Spleen (tissue), 11 donors: ENCODE data around the gene CALCR. TPM values are rescaled to one million over a fixed set of nuclear protein-coding genes. Genes with fewer than 3 reads are reported as not detected.

ENCODE experiments used
- DNase-seq: peaks from one replicate; pipeline ENCODE4 v3.0.0-alpha.2; 2020
- H3K27ac ChIP-seq, 8 donors: fragments of 200-600 bp; sonication (generic) in 7 of 8; 1 replicate in 4 of 8; 2 replicates in 4 of 8; pipeline versions ENCODE4 v1.5.0 to v1.8.0; 2016 to 2021; ENCODE audit warnings: inconsistent platforms in 4 of 8, mild to moderate bottlenecking in 4 of 8, moderate library complexity in 1 of 8
- H3K27me3 ChIP-seq, 7 donors: fragments of 200-600 bp; sonication (generic) in 6 of 7; replicated peaks in 1 of 7; 1 replicate in 4 of 7; 2 replicates in 3 of 7; pipeline versions ENCODE4 v1.5.0 to v1.8.0; 2016 to 2021; ENCODE audit warnings: inconsistent platforms in 3 of 7, mild to moderate bottlenecking in 1 of 7
- H3K36me3 ChIP-seq, 6 donors: fragments of 200-600 bp; sonication (generic) in 5 of 6; 1 replicate in 4 of 6; 2 replicates in 2 of 6; pipeline versions ENCODE4 v1.5.0 to v1.8.0; 2016 to 2021; ENCODE audit warnings: inconsistent platforms in 2 of 6
- H3K4me1 ChIP-seq, 6 donors: fragments of 200-600 bp; sonication (generic) in 5 of 6; 1 replicate in 3 of 6; 2 replicates in 3 of 6; pipeline versions ENCODE4 v1.5.0 to v1.8.0; 2016 to 2021; ENCODE audit warnings: inconsistent platforms in 3 of 6
- H3K4me3 ChIP-seq, 8 donors: fragments of 200-600 bp; sonication (generic) in 7 of 8; 1 replicate in 4 of 8; 2 replicates in 4 of 8; pipeline versions ENCODE4 v1.5.0 to v1.8.0; 2016 to 2021; ENCODE audit warnings: inconsistent platforms in 4 of 8, mild to moderate bottlenecking in 4 of 8, moderate library complexity in 2 of 8
- H3K9me3 ChIP-seq, 8 donors: fragments of 200-600 bp; sonication (generic) in 7 of 8; 1 replicate in 4 of 8; 2 replicates in 4 of 8; pipeline versions ENCODE4 v1.5.0 to v1.8.0; 2016 to 2021; ENCODE audit warnings: inconsistent platforms in 4 of 8
- POLR2A ChIP-seq, 3 donors: fragments of 450-650 bp; IDR thresholded peaks; one replicate each; pipeline ENCODE4 v1.5.1; 2017; ENCODE audit warnings: antibody characterized with exemption in 3 of 3, mild to moderate bottlenecking in 1 of 3
- POLR2AphosphoS5 ChIP-seq, 3 donors: sonication (generic); formaldehyde crosslinking; IDR thresholded peaks; one replicate each; pipeline ENCODE4 v1.5.1; 2017; ENCODE audit warnings: antibody characterized with exemption in 3 of 3
- WGBS, 5 donors: extraction: QIAGEN DNeasy Blood & Tissue Kit in 3 of 5; methylation state at CpG; one replicate each; pipeline versions ENCODE4 v1.1.5 to v1.1.7; 2013 to 2018; 5-methylcytosine and 5-hydroxymethylcytosine counted together
- intact Hi-C: fragments of 100-400 bp; cut with DNase I; formaldehyde crosslinking; loops from one replicate; pipeline ENCODE4 v1.15.0; 2023; ENCODE audit warnings: low total_unique reads
- polyA plus RNA-seq, 3 donors: library from polyadenylated mRNA; stranded (reverse); fragments of 200-250 nt; gene quantifications; one replicate each; pipeline ENCODE4 v1.2.1, GENCODE V29; 2013
- total RNA-seq, 7 donors: library from RNA; depleted of rRNA in 3 of 7; stranded (reverse); fragments of >200 nt in 3 of 7; fragmentation: NEBNext Ultra II Directional in 4 of 7; extraction: Animal tissue kit (Norgen Biotek cat#: 25700) in 4 of 7; gene quantifications; one replicate each; pipeline versions ENCODE4 v1.1.0 to v1.2.1, GENCODE V29; 2016 to 2021
- TF ChIP-seq, protein P1 (sequence below), 11 experiments: fragments of 200-600 bp in 7 of 11; fragments of 450-650 bp in 4 of 11; sonication (generic) in 4 of 11; IDR thresholded peaks in 8 of 11; conservative IDR thresholded peaks in 3 of 11; 1 replicate in 7 of 11; 2 replicates in 4 of 11; pipeline versions ENCODE4 v1.4.0 to v1.8.0; 2016 to 2021; ENCODE audit warnings: antibody characterized with exemption in 11 of 11, inconsistent platforms in 4 of 11, mild to moderate bottlenecking in 1 of 11
- donor health status: healthy with polysubstance abuse.
- donor health status: DM: no; HTN: no; CAD: no; lungs with moderate emphysema.
- donor health status: DM: no; HTN: no; CAD: no.
- donor health status: Bipolar disorder and iron deficiency.
- donor health status: healthy.
- donor health status: DM: no; HTN: no; CAD: no.
- donor health status: DM: yes; HTN: yes; CAD: no.

The CALCR gene
- total and polyA plus RNA-seq, 10 donors: not detected

DNA sequence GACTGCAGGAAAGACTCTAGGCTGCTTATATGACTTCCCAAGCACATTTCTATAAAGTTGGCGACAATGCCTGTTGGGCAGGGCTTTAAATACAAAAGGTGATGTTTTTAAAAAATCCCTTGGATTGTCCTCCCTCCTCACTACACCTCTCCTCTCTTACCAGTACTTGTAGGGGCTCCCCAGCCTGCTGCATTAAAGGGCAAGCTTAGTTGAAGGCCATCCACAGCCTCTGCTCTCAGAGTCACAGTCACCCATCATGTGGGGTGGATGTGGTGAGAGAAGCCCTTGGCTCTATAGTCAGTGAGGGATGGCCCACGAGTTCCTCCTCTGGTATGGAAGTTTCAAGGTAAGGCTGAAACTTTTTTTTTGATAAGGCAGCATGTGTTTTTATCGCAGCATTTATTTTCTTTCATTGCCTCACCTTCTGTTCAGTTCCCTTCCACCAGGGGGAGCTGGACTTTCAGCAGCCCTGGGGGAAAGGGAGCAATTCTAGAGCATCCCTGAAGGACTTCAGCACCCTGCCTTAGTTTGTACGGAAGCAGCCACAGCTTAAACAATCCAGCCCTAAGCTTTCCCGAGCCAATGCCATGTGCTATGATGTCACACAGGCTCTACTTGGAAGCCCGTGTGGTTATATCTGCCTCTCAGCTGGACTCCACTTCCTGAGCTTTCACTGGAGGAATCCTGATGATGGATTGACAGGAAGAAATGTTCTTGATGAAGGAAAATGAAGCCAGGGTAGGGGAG lies 131.9 kb downstream of the CALCR start:
- Histone ChIP-seq H3K27ac (no peak overlapping the region), H3K36me3 (no peaks in the 10 kb centered on the region), H3K4me3 (no peak overlapping the region), H3K9me3 (no peaks in the 10 kb centered on the region), H3K27me3 (no peaks in the 10 kb centered on the region), H3K4me1 (no peaks in the 10 kb centered on the region)
- intact Hi-C loops: no loop called here
- no peak for DNase-seq
- 33 to 46% (median 39%) methylated on average over 6 of the region's 6 CpGs for WGBS, 5 donors
- TF ChIP-seq, protein P1, sequence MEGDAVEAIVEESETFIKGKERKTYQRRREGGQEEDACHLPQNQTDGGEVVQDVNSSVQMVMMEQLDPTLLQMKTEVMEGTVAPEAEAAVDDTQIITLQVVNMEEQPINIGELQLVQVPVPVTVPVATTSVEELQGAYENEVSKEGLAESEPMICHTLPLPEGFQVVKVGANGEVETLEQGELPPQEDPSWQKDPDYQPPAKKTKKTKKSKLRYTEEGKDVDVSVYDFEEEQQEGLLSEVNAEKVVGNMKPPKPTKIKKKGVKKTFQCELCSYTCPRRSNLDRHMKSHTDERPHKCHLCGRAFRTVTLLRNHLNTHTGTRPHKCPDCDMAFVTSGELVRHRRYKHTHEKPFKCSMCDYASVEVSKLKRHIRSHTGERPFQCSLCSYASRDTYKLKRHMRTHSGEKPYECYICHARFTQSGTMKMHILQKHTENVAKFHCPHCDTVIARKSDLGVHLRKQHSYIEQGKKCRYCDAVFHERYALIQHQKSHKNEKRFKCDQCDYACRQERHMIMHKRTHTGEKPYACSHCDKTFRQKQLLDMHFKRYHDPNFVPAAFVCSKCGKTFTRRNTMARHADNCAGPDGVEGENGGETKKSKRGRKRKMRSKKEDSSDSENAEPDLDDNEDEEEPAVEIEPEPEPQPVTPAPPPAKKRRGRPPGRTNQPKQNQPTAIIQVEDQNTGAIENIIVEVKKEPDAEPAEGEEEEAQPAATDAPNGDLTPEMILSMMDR (IDR thresholded peaks at IDR 0.05 in 8 of 11, conservative IDR thresholded peaks at IDR 0.05 in 3 of 11): peak in 8 of 11 experiments; percentile 7 to 65 (median 58)
- TF ChIP-seq POLR2AphosphoS5 (IDR thresholded peaks at IDR 0.05): no peak

DNA sequence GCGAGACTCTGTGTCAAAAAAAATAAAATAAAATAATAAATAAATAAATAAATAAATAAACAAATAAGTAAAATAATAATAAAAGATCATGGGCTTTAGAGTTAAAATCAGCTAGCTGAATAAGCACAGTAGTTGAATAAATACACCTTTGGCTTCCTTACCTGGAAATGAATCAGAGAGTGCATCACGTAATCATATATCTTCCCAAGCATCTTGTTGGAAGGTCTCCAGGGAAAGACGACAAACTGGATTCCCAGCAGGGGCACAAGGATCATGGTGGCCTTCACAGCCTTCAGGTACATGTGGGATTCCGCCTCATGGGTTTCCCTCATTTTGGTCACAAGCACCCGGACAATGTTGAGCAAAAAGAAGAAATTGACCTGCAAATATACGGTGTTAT lies 138.7 kb downstream of the CALCR start:
- Histone ChIP-seq H3K9me3 (no peaks in the 10 kb centered on the region), H3K4me1 (peaks cover 0 to 8% (median 0%) of the 10 kb centered on the region in 6 donors), H3K27me3 (no peaks in the 10 kb centered on the region), H3K27ac (no peak overlapping the region), H3K4me3 (no peak overlapping the region), H3K36me3 (no peaks in the 10 kb centered on the region)
- TF ChIP-seq POLR2AphosphoS5 (IDR thresholded peaks at IDR 0.05) (no peak), POLR2A (IDR thresholded peaks at IDR 0.05) (no peak)
- TF ChIP-seq, protein P1 (IDR thresholded peaks at IDR 0.05 in 8 of 11, conservative IDR thresholded peaks at IDR 0.05 in 3 of 11): no peak
- DNase-seq: no peak
- 91 to 95% (median 94%) methylated on average over 6 of the region's 6 CpGs for WGBS, 5 donors
- intact Hi-C loops: no loop called here

DNA sequence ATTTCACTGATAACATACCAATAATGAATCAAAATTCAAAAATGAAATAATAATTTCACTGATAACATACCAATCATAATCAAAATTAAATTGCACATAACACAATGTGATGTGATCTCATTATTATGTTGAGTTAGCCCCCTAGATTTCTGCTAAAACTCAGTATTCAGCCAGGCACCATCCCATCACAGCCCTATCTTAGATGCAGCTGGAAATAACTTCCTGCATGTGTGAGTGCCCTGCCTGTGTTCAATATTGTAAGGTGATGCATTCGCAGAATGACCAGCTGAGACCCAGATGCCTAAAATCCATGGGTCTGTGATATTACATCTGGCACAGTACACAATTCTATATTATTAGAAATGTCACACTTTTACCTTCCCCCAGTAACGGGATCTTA lies 142.4 kb downstream of the CALCR start:
- Histone ChIP-seq H3K4me3 (no peak overlapping the region), H3K27ac (no peak overlapping the region), H3K4me1 (peaks cover 0 to 11% (median 0%) of the 10 kb centered on the region in 6 donors), H3K9me3 (no peaks in the 10 kb centered on the region), H3K27me3 (no peaks in the 10 kb centered on the region), H3K36me3 (no peaks in the 10 kb centered on the region)
- TF ChIP-seq, protein P1 (IDR thresholded peaks at IDR 0.05 in 8 of 11, conservative IDR thresholded peaks at IDR 0.05 in 3 of 11): no peak
- TF ChIP-seq POLR2AphosphoS5 (IDR thresholded peaks at IDR 0.05) (no peak), POLR2A (IDR thresholded peaks at IDR 0.05) (no peak)
- intact Hi-C loops: no loop called here
- WGBS, 5 donors: 90 to 96% (median 93%) methylated on average over 2 of the region's 2 CpGs
- DNase-seq: no peak

DNA sequence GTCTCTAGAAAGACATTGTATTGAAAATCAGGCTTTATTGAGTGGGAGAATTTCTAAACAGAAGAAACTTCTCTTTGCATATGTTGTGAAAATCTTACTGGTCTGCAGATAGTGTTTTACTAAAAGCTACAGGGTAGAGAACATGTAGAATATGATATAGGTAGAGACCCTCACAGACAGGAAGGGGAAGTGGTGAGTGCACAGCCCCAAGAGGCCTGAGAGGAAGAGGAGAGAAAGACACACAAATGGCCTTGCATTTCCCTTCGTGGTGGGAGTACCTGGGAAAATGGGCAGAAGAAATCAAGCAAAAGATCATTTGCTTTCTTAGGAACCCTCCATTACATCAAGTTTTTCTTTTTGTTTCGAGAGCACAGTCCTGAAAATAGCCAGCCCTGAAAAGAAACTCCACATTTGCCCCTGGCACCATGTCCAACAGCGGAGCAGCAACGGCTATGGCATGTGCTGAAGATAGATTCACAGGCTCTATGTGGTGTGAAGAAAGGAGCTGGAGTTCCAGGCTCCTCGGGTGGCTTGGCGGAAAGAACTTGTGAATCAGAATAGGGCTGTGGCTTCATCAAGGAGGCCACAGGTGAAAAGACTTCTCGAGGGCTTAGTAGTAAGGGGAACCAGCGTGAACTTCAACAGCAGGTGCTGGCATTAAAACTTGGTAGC lies 143.5 kb downstream of the CALCR start:
- TF ChIP-seq POLR2AphosphoS5 (IDR thresholded peaks at IDR 0.05) (no peak), POLR2A (IDR thresholded peaks at IDR 0.05) (no peak)
- TF ChIP-seq, protein P1 (IDR thresholded peaks at IDR 0.05 in 8 of 11, conservative IDR thresholded peaks at IDR 0.05 in 3 of 11): no peak
- intact Hi-C loops: no loop called here
- no peaks in the 10 kb centered on the region for H3K9me3 ChIP-seq
- peaks cover 0 to 11% (median 0%) of the 10 kb centered on the region in 6 donors for H3K4me1 ChIP-seq
- no peaks in the 10 kb centered on the region for H3K27me3 ChIP-seq
- H3K27ac ChIP-seq: peak overlapping the region in 4 of 8 donors; percentile 17 to 54 (median 34)
- H3K36me3 ChIP-seq: no peaks in the 10 kb centered on the region
- WGBS, 5 donors: 62 to 76% (median 69%) methylated on average over 8 of the region's 8 CpGs
- no peak for DNase-seq
- no peak overlapping the region for H3K4me3 ChIP-seq
